GM19238 (cell line): Measurements from ENCODE around the gene SIPA1.

ENCODE experiments used
- DNase-seq: peaks from one replicate; pipeline ENCODE4 v3.0.0; 2011; ENCODE audit warnings: low spot score; ENCODE audit not compliant: insufficient read length

Gene SIPA1

DNA sequence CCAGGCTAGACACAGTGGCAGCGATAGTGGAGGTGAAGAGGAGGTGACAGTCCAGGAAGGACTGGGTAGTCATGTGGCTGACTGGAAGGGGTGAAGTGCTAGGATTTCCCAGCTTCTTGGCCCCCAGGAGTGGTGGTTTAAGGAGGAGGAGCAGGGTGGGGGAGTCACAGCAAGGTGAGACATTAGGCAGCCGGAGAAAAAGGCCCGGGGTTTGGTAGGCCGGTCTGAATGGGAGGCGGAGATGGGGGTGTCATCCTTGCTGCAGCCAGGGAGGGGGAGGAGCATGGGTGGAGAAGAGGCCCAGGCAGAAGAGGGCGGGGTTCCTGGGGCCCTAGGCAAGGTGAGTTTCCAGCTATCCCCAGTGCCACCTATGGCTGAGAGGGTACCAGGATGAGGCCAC is 6.1 kb downstream of the SIPA1 start:
- DNase-seq, result no peak

DNA sequence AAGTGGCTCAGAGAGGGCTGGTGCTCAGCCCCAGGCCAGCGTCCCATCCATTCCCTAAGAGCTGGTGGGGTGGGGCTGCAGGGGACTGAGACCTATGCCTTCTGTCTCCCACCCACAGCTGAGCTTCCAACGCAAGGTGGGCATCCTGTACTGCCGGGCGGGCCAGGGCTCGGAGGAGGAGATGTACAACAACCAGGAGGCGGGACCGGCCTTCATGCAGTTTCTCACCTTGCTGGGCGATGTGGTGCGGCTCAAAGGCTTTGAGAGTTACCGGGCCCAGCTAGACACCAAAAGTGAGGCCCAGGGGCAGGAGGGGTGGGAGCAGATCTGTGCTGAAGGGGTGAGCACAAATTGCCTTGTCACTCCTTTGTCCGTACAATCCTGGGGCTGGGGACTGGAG is 6.9 kb downstream of the SIPA1 start:
- DNase-seq, result no peak

DNA sequence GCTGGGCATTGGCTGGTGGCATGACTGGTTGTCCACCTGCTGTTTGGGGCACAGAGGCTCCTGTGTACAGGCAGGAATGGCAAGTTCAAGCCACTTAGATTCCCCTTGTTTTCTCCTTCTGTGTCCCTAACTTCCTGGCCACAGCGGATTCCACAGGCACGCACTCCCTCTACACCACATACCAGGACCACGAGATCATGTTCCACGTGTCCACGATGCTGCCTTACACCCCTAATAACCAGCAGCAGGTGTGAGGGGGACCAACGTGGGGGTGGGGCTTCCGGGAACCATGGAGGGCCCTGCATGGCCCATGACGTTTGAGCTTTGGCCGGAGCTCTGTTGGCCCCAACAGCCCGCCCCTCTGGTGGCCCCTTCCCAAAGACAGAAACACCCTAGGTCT is 7.8 kb downstream of the SIPA1 start:
- no peak for DNase-seq

DNA sequence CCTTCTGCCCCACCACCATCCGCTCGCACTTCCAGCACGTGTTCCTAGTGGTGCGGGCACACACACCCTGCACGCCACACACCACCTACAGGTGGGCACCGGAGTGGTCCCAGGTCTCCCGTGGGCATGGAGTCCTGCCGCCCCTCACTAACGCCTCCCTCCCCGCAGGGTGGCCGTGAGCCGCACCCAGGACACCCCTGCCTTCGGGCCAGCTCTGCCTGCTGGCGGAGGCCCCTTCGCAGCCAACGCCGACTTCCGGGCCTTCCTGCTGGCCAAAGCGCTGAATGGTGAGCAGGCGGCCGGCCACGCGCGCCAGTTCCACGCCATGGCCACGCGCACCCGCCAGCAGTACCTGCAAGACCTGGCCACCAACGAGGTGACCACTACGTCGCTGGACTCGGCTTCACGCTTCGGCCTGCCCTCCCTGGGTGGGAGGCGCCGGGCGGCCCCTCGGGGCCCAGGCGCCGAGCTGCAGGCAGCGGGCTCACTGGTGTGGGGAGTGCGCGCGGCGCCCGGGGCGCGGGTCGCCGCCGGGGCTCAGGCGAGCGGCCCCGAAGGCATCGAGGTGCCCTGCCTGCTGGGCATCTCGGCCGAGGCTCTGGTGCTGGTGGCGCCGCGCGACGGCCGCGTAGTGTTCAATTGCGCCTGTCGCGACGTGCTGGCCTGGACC is 8.5 kb downstream of the SIPA1 start:
- no peak for DNase-seq

DNA sequence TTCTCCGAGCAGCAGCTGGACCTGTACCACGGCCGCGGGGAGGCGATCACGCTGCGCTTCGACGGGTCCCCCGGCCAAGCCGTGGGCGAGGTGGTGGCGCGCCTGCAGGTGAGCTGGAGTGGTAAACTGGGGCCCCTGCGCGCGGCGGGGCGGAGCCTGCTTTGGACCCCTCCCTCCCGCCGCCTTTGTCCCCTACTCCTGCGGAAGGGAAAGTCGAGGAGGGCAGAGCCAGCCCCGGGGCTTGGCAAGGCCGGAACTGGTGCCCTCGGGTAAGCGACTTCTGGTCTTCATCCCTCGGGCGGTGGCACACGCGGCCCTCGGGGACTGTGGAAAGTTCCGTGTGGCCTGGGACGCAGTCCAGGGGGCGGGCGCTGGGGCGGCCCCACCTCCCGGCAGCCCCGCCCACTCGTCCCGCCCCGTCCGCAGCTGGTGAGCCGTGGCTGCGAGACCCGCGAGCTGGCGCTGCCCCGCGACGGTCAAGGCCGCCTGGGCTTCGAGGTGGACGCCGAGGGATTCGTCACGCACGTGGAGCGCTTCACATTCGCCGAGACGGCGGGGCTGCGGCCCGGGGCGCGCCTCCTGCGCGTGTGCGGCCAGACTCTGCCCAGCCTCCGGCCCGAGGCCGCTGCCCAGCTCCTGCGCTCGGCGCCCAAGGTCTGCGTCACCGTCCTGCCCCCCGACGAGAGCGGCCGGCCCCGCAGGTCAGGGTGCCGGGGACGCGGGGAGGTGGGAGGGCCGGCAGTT is 9.2 kb downstream of the SIPA1 start:
- DNase-seq, result no peak

DNA sequence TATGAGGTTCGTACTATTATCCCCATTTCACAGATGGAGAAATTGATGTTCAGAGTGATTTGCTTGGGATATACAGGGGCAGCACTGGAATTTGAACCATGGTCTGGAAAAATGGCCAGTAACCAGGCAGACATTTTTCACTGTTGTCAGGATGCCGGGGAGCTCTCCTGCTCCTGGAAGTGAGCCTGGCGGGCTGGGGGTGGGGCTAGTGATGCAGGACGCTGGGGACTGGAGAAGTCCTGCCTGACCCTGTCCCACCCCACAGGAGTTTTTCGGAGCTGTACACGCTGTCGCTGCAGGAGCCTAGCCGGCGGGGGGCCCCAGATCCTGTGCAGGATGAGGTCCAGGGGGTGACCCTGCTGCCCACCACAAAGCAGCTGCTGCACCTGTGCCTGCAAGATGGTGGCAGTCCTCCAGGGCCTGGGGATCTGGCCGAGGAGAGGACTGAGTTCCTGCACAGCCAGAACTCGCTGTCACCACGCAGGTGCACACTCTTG is 11.1 kb downstream of the SIPA1 start:
- no peak for DNase-seq

DNA sequence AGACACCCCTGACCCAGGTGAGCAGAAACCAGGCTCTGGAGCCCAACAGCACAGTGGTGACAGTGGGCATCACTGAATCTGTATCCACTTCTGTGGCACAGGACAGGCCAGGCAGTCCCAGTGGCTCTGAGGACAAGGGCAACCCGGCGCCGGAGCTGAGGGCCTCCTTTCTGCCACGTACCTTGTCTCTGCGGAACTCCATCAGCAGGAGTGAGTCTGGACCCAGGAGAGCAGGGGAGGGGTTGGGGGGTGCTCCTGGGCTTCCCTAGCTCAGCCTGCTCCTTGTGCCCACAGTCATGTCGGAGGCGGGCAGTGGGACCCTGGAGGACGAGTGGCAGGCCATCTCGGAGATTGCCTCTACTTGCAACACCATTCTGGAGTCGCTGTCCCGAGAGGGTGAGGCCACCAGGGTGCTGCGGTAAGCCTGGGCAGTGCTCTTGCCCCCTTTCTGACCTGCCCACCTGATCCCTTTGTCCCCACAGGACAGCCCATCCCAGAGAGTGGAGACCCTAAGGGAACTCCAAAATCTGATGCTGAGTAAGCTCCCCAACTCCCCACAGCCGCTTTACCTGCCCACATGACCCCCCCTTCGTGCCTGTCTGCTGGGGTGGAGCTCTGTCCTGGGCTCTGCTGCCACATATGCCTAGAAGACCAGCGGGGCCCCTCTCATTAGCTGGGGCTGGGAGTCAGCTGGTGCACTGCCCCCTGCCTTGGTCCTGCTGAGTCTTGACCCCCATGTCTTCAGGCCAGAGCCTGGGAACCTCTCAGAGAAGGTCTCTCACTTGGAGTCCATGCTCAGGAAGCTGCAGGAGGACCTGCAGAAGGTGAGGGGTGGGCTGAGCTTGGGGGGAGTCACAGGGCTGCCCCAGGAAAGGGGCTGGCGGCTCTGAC is 12.0 kb downstream of the SIPA1 start:
- DNase-seq, result no peak

DNA sequence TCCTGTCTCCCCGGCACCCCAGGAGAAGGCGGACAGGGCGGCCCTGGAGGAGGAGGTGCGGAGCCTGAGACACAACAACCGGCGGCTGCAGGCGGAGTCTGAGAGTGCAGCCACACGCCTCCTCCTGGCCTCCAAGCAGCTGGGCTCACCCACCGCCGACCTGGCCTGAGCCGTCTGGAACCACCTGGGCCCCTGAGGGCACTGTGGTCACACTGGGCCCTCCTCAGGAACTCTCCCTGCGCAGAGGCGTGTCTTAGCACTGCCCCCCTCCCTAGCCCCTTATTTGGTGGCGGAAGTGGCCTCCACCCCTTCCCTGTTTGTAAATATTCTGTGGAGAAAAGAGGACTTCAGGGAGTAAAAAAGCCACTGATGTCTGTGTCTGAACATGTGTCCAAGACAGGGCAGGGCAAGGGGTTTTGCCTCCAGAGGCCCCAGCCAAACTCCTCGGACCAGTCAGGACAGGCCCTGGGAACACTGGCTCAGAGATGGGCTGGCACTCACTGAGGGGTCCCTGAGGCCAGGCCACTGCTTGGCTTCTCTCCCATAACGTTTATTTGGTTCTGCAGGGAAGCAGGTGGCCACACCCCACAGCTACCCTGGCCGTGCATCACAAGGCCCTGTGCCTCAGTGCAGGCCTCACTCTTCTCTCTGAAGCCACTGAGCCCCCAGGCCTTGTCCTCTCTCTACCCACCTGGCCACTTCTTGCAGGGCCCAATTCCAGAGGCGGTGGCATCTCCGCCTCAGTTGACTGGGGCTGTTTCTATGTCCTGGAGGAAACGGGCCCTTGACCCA is 12.8 kb downstream of the SIPA1 start:
- DNase-seq, result no peak

DNA sequence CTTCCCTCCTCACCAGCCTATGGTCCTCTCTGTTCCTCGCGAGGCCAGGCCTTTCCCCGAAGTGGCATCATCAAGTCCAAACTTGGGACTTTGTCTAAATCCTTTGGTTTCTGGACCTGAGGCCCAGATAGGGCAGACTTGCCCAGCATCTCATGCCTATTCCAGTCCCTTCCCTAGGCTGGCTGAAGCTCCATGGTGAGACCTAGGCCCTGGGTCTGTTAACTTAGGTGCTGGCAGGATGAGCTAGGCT is 13.4 kb downstream of the SIPA1 start:
- no peak for DNase-seq

DNA sequence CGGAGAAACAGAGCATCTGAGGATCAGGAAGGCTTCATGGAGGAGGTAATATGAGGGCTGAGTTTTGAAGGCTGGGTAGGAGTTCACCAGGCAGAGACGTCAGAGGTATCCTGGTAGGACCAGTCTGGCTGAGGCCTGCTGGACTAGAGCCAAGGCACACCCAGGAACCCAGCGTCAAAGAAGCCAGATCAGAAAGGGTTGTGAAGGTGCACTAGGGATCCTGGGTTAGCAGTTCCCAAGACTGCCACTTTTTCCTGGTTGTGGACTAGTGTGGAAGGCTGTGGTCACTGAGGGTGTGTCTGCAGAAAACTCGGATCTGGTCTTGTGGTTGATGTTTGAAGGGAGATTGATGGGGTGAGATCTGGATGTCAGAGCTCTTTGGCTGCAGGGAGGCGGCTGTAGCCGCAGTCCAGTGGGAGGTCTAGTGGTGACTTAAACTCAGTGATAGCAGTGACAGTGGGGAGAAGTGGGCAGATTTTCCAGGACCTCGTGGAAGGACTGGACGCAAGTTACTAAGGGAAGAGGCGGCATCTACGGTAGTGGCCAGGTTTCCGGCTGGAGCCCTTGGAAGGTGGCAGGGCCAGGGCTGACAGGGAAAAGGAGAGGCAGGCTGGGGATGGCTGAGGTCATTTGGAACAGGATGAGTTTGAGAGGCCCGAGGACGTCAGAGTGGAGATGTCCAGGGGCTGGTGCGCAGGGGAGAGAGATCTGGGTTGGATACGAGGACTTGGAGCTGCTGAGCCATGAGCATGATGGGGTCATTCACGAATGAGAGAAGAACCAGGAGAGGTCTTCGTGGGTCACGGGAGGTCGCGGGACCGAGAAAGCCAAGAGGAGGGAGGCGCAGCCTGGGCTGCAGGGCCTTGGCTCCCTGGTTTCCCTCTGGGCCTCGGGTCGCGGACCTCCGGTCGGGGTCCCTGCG is 13.9 kb downstream of the SIPA1 start:
- no peak for DNase-seq

DNA sequence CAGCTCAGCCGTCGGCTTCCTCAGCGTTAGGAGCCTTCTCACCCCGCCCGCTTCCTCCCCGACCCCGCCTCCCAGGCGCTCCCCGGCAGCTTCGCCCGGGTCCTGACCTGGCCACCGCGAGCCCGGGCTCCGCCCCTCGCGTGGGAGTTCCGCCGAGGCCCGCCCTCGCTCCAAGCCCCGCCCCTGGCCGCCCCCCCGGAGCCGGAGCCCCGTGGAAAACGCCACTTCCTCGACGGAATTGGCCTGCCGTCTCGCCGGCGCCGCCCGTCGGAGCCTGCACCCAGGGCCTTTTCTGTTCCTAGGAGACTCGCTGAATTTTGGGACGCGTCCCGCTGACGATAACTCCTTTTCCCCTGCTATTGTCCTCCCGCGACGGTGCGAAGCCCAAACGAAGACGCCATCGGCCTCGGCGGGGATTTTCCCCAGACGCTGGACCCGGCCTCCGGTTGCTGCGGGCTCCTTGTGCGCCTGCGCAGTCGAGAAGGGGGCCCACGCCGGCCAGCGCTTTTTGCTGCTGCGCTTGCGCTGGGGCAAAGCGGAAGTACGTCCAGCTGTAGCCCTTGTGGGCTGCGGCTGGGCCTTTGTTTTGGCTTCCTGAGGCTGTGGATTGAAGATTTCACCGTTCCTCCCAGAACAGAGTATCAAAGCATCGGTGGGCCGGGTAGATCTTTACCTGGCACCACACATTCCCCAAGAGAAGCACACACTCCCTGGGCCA is 14.8 kb downstream of the SIPA1 start:
- peak; percentile 99 for DNase-seq

DNA sequence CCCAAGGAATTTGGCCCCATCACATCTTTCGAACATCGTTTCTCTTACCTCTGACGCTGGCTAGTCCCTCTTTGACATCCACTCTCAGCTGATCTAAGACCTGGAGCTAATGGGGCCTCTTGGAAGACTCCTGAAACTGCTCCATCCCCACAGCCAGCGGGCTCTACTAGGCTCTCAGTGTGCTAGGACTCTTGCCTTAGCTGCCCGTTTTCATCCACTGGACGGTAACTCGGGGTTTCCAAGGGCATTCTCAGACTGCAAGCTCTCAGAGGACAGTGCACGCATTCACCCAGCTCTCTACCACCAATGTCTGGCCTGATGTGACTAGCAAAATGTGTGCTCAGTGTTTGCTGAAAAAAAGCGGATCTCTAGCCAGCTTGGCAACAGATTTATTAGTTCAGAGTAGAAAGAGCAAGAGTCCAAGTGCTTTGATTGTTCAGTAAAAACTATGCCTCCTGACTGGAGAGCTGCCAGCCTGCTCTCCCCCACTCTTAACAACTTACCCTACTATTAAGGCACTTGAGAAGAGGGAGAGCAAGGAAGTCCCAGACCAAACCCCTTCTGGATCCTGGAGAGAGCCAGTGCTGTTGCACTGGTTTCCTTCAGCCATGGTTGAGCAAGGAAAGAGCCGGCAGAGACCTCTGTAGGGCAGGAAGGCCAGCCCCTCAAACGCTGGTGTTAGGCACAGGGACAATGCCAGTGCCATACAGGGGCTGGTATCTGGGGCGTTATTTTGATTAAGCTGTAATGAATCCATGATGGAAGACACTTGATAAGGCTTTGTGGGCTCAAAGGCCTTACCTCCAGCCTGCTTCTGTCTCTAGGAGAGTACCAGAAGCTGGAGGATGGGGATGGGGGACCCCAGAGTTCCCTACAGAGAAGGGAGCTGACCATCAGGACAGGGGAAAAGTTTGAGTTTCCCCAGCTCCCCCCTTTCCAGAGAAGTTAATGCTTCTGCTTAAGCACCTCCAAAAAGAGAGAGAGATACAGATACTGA is 15.6 kb downstream of the SIPA1 start:
- DNase-seq, result no peak

DNA sequence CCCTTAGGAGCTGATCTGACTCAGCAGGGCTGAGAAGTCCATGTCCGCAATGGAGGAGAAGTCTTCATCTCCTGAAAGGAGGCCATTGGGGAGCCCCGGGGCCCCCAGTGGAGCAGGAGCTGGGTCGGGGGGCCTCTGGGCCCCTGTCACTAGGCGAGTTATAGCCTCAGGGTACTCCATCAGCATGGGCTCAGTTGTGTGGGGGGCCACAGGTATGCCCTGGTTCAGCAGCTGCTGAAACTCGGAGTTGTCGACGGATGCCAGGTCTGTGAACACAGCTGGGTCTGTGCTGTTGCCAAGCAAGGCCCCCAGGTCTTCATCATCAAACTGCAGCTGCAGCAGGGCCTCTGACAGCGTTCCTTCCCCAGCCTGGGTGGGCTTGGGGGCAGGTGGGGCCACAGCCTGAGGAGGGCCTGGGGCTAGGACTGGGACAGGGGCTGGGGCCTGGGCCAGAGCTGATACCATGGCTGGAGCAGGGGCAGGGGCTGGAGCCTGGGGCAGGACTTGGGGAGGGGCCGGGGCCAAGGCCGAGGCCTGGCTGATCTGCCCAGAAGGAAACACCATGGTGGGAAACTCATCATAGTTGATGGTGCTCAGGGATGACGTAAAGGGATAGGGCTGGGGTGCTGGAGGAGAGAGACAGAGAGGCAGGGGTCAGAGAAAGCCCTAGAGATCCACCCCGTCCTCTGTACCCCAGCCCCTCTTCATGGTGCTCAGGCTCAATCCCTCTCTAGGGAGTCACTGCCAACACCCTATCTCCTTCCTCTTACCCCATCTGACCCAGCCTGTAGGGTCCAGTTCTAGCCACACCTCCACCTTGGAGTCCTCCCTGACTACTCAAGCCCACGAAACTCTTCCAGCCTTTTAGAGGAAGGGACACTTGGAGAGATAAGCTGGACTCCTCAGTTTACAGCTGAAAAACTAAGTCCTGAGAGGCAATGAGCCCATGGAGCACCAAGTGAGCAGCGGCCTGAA is 16.8 kb downstream of the SIPA1 start:
- DNase-seq, result no peak

DNA sequence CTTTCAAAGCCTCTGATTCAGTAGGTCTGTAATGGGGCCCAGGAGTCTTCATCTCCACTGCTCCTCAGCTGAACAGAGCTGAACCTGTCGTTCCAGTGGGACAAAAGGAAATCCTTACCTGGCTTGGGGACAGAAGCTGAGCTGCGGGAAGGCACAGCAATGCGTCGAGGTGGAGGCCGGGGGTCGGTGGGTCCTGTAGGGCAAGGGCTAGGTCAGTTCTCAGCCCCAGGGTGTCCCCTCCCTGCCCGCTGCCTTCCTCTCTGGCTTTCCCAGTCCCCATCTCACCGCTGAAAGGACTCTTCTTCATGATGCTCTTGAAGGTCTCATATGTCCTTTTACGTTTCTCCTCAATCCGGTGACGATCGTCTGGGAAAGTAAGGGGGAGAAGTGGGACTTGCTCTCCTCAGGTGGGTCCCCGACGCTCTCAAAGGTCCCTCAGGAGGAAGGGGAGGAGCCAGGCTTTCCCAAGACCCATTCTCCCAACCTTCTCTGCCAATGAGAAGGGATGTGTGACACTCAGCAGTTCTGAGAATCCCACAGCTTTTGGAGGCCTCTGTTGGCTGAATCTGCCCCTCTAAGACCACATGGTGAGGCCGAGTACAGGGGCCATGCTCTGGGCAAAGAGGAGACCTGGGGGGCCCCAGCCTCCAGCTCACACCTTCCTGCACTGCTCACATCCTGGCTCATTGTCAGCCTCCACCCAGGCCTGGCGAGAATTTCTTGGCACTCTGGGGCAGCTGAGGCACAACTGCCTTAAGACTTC is 17.9 kb downstream of the SIPA1 start:
- no peak for DNase-seq

DNA sequence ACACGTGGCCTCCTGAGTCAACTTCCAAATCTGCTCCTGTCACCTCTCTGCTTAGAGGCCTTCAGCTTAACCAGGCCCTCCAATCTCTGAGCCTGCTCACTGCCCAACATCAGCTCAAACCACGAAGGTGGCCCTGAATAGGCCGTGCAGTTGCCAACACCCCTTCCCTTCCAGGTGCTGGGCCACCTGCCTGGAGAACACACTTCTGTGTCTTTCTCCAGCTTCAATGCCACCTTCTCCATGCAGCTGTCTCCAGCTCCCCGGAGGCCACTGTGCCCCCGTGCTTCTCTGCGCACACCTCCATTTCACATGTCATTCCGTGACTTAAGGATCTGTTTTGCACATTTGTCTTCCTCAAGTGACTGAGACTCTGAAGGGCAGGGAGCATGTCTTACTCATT is 19.5 kb downstream of the SIPA1 start:
- DNase-seq, result no peak

DNA sequence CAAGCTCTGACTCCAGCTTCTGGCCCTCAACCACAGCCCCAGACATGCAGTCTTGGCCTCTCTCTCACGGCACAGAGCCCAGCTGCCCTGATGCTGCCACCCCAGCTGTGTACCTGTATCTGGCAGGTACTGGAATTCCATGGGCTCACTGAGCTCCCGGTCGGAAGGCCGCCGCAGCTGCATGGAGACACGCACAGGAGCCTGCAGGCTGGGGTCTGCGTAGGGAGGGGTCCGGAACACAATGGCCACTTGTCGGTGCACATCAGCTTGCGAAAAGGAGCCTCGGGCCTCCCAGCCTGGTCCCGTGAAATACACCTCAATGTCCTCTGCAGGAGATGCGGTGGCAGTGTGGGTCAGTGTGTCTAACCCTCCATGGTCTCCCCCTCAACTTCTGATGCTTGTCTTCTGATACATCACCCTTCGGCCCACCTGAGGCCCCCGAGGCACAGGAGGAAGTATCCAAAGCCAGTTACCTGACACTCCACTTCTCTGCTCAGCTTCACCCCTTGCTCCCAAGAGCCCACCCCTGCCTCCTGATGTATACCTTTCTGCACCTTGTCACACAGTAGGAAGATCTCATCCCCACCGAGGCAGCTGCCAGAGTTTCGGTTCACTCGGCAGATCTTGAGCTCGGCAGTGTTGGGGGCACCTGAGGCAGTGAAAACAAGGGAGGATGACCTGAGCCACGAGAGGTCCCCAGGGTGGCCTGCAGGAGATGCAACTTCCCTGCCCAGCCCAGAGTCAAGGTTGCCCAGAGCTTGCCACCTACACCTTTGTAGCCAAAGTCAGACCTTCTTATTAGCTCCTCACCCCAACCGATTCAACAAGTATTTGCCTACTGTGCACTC is 20.5 kb downstream of the SIPA1 start:
- no peak for DNase-seq
